GM21576 (cell line): ENCODE measurements around the gene MASP1.
"Not testable (repeated sequence)": the region's sequence is repeated elsewhere in the genome, so short reads cannot be mapped to it uniquely, and the experiment has no call there.

Source experiments
- ATAC-seq: cut with Tn5 transposase; IDR thresholded peaks from one replicate; pipeline ENCODE4 v1.9.1; 2021; ENCODE audit warnings: mild to moderate bottlenecking, moderate library complexity; ENCODE audit not compliant: unreplicated experiment

MASP1 gene

GRCh38 chr3:187265461-187265955 lies 26.0 kb downstream of the MASP1 start:
- ATAC-seq = no peak

DNA sequence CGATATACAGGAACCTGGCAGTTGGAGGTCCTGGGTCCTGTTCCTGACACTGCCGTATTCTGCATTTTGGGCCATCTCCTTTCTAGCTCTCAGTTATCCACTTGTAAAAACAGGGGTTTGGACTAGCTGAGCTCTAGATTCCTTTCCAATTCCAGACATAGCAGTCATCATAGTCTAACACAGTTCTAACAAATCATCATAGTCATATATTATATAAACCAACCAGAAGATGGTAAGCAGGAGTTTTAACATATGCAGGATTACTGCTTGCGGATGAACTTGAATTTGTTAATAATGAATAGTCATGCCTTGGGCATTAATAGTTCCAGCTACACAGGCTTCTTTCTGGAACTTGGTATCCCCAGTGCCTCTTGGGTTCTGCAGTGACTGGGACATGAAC lies 26.6 kb downstream of the MASP1 start:
- ATAC-seq = no peak

DNA sequence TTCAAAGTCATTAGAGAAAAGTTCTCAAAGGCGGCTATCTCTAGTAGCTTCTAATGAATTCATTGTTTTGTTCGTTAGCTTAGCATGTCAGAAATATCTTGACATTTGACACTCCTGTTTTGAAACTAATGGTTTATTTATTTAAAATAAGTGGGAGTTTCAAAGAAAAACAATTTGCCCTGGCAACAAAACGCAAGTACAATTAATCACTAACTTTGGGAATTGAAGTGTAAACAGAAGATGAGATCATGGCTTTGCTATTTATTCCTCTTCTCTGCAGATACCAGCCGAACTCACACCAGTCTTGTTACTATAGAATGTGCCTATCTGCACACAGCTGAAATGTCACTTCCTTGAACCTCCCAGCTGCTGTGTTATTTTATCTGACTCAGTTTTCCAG lies 27.5 kb downstream of the MASP1 start:
- ATAC-seq = no peak

- ATAC-seq = no peak
These were observed 28.3 kb downstream of the MASP1 start for GRCh38 chr3:187263270-187263669.

- no peak for ATAC-seq
These were observed 29.2 kb downstream of the MASP1 start for GRCh38 chr3:187262360-187262759.

DNA sequence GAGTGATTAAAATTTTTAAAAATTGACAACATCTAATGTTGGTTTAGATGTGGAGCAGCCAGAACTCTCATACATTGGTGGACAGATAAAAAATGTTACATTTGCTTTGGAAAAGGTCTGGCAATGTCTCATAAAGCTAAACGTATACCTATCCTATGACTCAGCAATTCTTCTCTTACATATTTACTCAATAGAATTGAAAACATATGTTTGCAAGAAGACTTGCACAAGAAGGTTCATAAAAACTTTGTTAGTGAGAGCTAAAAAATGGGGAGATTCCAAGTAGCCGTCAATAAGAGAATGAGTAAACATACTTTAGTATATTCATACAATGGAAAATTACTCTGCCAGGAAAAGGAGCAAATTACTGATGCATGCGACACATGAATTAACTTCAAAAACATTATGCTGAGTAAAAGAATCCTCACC lies 30.0 kb downstream of the MASP1 start:
- no peak for ATAC-seq

GRCh38 chr3:187259171-187259570 lies 32.4 kb downstream of the MASP1 start:
- ATAC-seq = no peak

DNA sequence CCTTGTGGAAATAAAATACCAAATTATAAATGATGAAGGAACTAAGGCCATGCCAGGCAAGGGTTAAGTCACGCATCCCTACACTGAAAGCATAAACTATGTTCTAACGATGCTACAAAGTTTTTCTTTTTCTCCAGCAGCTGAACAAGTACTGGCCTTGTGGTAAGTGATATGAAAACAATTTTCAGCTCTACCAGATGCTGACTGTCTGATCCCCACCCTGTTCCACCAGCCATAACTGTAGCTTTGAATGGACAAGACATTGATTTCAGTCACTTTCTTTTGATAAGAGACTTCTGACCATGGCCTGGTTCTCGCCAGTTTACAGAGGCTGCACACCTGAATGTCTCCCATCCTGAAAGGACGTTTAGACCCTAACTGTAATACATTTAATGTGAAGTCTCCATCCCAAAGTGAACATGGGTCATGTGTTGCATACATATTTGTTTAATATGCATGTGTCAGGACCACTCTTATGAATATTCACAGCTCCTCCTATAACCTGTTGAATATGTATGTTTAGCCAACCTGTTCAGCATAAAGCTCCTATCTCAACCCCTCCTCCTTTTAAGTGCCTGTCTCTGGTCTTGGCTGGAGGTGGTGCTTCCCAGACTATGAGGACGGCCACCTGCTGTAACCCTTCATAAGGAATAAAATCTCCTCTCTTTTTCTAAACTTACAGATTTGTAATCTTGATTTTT lies 33.4 kb downstream of the MASP1 start:
- ATAC-seq = no peak

DNA sequence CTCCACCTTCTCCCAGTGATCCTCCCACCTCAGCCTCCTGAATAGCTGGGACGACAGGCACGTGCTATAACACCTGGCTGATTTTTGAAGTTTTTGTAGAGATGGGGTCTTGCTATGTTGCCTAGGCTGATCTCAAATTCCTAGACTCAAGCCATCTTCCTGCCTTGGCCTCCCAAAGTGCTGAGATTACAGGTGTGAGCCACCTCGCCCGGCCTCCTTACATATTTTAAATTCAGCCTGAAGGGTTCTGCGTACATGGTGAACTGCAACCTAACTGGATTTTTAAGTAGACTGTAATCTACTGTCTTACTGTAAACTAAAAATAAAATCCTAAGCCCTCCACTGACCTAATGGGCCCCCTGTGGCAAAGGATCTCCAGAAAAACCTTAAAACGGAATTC lies 34.1 kb downstream of the MASP1 start:
- no peak for ATAC-seq

DNA sequence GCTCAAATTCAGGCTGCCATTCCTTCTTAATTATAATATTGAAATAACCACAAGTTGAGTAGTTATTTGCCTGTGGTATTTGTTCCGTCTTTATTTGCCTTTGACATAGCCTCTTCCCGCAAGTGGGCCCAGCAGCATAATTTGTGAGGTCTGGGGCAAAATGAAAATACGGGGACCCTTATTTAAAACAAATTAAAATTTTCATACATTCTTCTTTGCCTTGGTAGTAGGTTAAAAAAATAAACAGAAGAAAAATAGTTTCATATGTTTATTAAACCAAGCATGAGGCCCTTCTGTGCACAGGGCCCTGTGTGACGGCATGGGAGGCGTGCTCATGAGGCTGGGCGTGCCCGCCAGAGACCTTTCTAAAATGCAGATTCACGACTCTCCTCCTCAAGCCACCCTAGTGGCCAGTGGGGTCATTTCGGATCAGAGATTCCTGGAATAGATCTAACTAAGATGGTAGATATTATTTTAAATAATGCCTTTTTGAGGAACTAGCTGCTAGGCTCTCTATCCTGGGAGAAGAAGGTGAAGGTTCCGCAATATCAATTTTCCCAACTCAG lies 35.4 kb downstream of the MASP1 start:
- no peak for ATAC-seq

- no peak for ATAC-seq
These were observed 36.2 kb downstream of the MASP1 start for GRCh38 chr3:187255314-187255713.

- no peak for ATAC-seq
These were observed 39.2 kb downstream of the MASP1 start for GRCh38 chr3:187252311-187252710.

GRCh38 chr3:187251599-187251998 lies 39.9 kb downstream of the MASP1 start:
- ATAC-seq = no peak

DNA sequence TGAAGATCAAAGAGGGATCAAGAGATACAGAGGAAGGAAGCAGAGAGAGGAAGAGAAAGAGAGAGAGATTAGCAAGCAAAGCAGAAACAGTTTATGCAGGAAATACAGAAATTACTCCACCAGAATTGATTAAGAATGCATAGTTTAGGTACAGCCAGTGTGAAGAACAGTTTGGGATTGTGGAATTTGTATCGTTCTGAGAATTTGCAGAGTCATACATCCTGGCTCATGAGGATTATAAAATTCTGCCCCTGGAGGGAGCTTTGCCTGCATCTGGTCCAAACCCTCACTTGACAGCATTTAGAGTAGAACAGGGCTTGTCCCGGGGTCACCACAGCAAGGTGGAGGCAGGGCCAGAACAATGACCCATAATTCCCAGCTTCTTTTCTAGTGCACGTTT lies 44.1 kb downstream of the MASP1 start:
- no peak for ATAC-seq

- no peak for ATAC-seq
These were observed 47.5 kb downstream of the MASP1 start for GRCh38 chr3:187243933-187244524.

DNA sequence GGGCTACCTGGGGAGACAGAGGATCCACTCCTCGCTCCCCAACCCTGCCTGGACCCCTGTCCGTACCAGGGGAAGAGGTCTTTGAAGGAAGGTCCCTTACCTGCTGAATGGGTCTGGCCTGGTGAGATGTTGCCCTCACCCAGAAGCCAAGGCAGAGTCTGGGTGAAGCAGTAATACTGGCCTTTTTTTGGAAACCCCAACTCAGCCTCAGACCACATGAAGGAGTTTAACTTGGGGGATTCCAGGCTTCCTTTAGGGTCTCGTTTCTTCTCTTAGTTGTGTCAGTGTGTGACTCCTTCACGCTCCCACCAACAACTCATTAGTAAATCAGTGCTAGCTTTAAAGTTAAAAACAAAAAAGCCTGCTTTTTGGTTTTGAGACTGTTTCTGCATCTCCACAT lies 48.6 kb downstream of the MASP1 start:
- no peak for ATAC-seq

GRCh38 chr3:187242435-187242834 lies 49.1 kb downstream of the MASP1 start:
- no peak for ATAC-seq

GRCh38 chr3:187238835-187239234 lies 52.7 kb downstream of the MASP1 start:
- ATAC-seq = not testable (repeated sequence)

DNA sequence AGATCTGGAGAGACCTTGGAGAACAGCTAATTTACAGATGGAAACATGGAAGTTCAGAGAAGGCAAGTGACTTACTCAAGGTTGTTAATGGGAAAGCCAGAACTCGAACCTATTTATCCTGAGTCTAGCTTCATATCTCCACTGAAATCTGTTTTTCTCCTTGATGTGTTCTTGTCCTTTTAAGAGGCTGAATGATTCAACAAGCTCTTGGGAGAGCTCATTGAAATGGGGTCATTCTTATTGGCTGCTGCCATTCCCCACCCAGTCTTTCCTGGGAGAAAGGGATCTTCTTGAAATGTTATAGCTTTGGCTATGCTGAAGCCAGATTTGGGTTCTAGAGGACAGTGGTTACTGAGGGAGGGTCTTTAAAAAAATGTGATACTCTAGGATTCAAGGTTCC lies 53.3 kb downstream of the MASP1 start:
- ATAC-seq = no peak

DNA sequence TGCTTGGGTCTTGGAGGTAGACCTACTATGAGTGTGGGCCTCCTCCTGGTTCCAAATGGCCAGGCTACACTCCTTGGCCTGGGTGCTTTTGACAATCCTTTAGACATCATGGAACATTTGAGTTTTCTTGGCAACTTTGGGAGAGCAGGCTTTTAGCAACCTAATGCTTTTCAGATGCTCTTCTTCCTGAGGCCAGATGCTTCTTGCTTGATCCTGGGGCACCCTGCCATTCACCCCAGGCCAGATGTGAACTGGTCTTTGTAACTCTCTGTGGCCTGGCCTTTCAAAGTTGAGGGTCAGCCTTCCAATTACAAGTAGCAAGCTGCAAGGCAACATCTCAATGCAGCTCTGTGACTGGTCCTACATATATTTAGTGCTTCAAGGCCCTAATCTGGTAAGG lies 53.8 kb downstream of the MASP1 start:
- ATAC-seq = no peak

DNA sequence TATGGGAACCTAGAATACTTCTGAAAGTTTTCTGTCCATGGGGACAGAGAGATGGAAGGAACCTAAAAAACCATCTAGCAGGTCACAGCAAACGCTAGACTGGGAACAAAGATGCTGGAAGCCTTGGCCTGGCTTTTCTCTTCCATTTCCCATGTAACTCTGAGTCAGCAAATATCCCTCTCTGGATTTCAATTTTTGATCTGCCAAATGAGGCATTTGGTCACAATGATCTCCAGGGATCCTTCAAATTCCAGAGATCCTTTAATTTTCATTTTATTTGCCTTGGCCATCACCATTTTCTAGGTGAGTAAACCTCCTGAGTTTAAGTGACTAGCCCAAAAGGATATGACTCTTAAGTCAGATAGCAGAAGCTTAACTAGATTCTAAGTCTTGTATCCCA lies 54.6 kb downstream of the MASP1 start:
- no peak for ATAC-seq

DNA sequence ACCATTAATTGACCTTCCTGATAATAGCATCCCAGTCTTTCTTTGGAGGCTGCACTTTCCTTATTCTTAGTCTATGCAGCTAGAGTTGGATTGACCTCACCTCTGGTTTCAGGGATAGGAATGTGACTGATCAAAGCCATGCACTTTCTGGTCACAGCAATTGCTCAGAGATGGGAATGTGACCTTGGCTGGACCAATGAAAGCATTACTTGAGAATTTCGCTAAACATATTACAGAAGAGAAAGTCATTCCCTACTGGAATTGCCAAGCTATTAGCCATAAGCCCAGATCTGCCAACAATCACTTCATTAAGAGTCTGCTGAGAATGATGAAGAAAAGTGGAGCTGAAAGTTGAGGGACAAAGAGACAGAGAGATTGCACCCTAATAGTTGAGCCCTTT lies 61.5 kb downstream of the MASP1 start:
- no peak for ATAC-seq
